Mesenchymal stem cell (in vitro differentiated cells and primary cell): ENCODE measurements around the gene GALNT18.

Source experiments
- DNase-seq: peaks from one replicate; pipeline ENCODE4 v3.0.0-alpha.2; 2013
- H2AFZ ChIP-seq: one replicate; pipeline ENCODE4 v1.6.1; 2013; ENCODE audit warnings: low read depth, mild to moderate bottlenecking, control low read depth, inconsistent platforms, low read length, moderate library complexity
- H2AK5ac ChIP-seq: 2 replicates; pipeline ENCODE4 v1.6.1; 2013; ENCODE audit warnings: low read length, moderate library complexity, mild to moderate bottlenecking, inconsistent platforms; ENCODE audit not compliant: severe bottlenecking
- H2BK120ac ChIP-seq: one replicate; pipeline ENCODE4 v1.6.1; 2013; ENCODE audit warnings: low read depth, mild to moderate bottlenecking, inconsistent platforms, low read length, moderate library complexity
- H2BK12ac ChIP-seq, 2 experiments: one replicate each; pipeline ENCODE4 v1.6.1; 2013; ENCODE audit warnings: inconsistent platforms in 2 of 2, low read length in 2 of 2, mild to moderate bottlenecking in 2 of 2, moderate library complexity in 2 of 2, control low read depth in 1 of 2
- H2BK15ac ChIP-seq: one replicate; pipeline ENCODE4 v1.6.1; 2013; ENCODE audit warnings: mild to moderate bottlenecking, low read depth, inconsistent platforms; ENCODE audit not compliant: poor library complexity, severe bottlenecking
- H2BK5ac ChIP-seq: 2 replicates; pipeline ENCODE4 v1.6.1; 2013; ENCODE audit warnings: low read depth, mild to moderate bottlenecking, low read length, control low read depth, inconsistent platforms; ENCODE audit not compliant: poor library complexity, severe bottlenecking
- H3K14ac ChIP-seq, 2 experiments: one replicate each; pipeline ENCODE4 v1.6.1; 2013; ENCODE audit warnings: inconsistent platforms in 2 of 2, low read length in 2 of 2, control low read depth in 1 of 2, mild to moderate bottlenecking in 1 of 2, moderate library complexity in 1 of 2
- H3K18ac ChIP-seq, 2 experiments: one replicate each; pipeline ENCODE4 v1.6.1; 2013; ENCODE audit warnings: inconsistent platforms in 2 of 2, low read length in 2 of 2, control low read depth in 1 of 2, low read depth in 1 of 2, mild to moderate bottlenecking in 1 of 2
- H3K23ac ChIP-seq, 2 experiments: one replicate each; pipeline ENCODE4 v1.6.1; 2013; ENCODE audit warnings: inconsistent platforms in 2 of 2, low read length in 2 of 2, mild to moderate bottlenecking in 2 of 2, moderate library complexity in 2 of 2, control low read depth in 1 of 2
- H3K27ac ChIP-seq: 2 replicates; pipeline ENCODE4 v1.5.1; 2013; ENCODE audit warnings: mild to moderate bottlenecking, moderate library complexity, low read length, control low read depth, inconsistent platforms; ENCODE audit not compliant: poor library complexity, severe bottlenecking
- H3K27me3 ChIP-seq, 2 experiments: 2 replicates each; pipeline versions ENCODE4 v1.6.1 to v1.7.0; 2013; ENCODE audit warnings: low read length in 2 of 2, mild to moderate bottlenecking in 2 of 2, moderate library complexity in 2 of 2, control low read depth in 1 of 2, inconsistent platforms in 1 of 2; ENCODE audit not compliant: control insufficient read depth in 1 of 2, insufficient read depth in 1 of 2
- H3K36me3 ChIP-seq, 2 experiments: 2 replicates each; pipeline versions ENCODE4 v1.6.1 to v1.7.0; 2013; ENCODE audit warnings: low read length in 2 of 2, control low read depth in 1 of 2, inconsistent platforms in 1 of 2, low read depth in 1 of 2, mild to moderate bottlenecking in 1 of 2; ENCODE audit not compliant: insufficient read depth in 2 of 2, control insufficient read depth in 1 of 2
- H3K4ac ChIP-seq, 2 experiments: one replicate each; pipeline ENCODE4 v1.6.1; 2013; ENCODE audit warnings: inconsistent platforms in 2 of 2, low read length in 2 of 2, mild to moderate bottlenecking in 2 of 2, moderate library complexity in 2 of 2, control low read depth in 1 of 2, low read depth in 1 of 2
- H3K4me1 ChIP-seq: 2 replicates; pipeline ENCODE4 v1.6.1; 2013; ENCODE audit warnings: low read depth, low read length, control low read depth; ENCODE audit not compliant: control insufficient read depth, insufficient read depth
- H3K4me2 ChIP-seq: 2 replicates; pipeline ENCODE4 v1.6.1; 2013; ENCODE audit warnings: low read length, mild to moderate bottlenecking, inconsistent platforms; ENCODE audit not compliant: poor library complexity, severe bottlenecking
- H3K4me3 ChIP-seq, 2 experiments: 2 replicates each; pipeline versions ENCODE4 v1.5.1 to v1.7.0; 2013; ENCODE audit warnings: low read length in 2 of 2, mild to moderate bottlenecking in 2 of 2, control low read depth in 1 of 2, low read depth in 1 of 2; ENCODE audit not compliant: insufficient read depth in 1 of 2
- H3K79me1 ChIP-seq: replicated peaks from 2 replicates; pipeline ENCODE4 v1.6.1; 2013; ENCODE audit warnings: mild to moderate bottlenecking, control low read depth, low read length, inconsistent platforms; ENCODE audit not compliant: poor library complexity, severe bottlenecking
- H3K9ac ChIP-seq: 2 replicates; pipeline ENCODE4 v1.7.0; 2013; ENCODE audit warnings: mild to moderate bottlenecking, low read length, moderate library complexity
- H3K9me3 ChIP-seq: 2 replicates; pipeline ENCODE4 v1.7.0; 2013; ENCODE audit warnings: mild to moderate bottlenecking, low read length; ENCODE audit not compliant: control insufficient read depth
- H4K8ac ChIP-seq: one replicate; pipeline ENCODE4 v1.6.1; 2013; ENCODE audit warnings: inconsistent platforms, mild to moderate bottlenecking, low read length, moderate library complexity
- H4K91ac ChIP-seq: one replicate; pipeline ENCODE4 v1.6.1; 2013; ENCODE audit warnings: mild to moderate bottlenecking, low read length, inconsistent platforms
- WGBS: methylation state at CpG from one replicate; pipeline ENCODE4 v1.1.7; 2013; ENCODE audit warnings: mixed read lengths; 5-methylcytosine and 5-hydroxymethylcytosine counted together

Gene GALNT18

DNA sequence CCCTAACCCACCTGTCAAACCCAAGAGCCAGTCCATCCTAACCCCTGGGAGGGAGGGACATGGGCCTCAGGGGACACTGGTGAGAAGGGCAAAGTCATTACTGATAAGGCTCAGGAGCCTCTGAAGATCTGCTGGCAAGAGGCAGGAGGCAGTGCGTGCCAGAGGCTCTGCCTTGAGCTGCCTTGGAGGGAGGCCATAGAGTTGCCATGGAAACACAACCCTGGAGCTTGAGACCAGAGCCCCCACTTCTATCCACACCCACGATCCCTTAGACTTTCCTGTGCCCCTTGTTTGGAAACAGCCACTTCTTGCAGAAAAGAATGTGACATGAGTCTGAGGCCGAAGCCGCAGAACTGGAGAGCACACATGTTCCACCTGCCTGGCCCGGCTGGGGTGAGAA lies 179.0 kb downstream of the GALNT18 start:
- Histone ChIP-seq H3K4me1 (peaks cover 8% of the 10 kb centered on the region), H3K27me3 (peaks cover 18 to 50% of the 10 kb centered on the region in 2 experiments), H4K8ac (no peak overlapping the region), H2BK12ac (no peak overlapping the region), H2BK5ac (no peak overlapping the region), H3K23ac (no peak overlapping the region), H3K14ac (no peak overlapping the region), H4K91ac (no peak overlapping the region), H3K4me2 (no peak overlapping the region), H3K27ac (no peak overlapping the region), H3K9ac (no peak overlapping the region), H2BK15ac (no peak overlapping the region), H3K4me3 (no peak overlapping the region), H3K9me3 (no peaks in the 10 kb centered on the region), H2BK120ac (no peak overlapping the region), H3K4ac (no peak overlapping the region), H3K79me1 (no peaks in the 10 kb centered on the region), H2AK5ac (no peak overlapping the region), H3K36me3 (no peaks in the 10 kb centered on the region), H2AFZ (no peak overlapping the region), H3K18ac (no peak overlapping the region)
- 89% methylated on average over 5 of the region's 5 CpGs for WGBS
- DNase-seq, result no peak

DNA sequence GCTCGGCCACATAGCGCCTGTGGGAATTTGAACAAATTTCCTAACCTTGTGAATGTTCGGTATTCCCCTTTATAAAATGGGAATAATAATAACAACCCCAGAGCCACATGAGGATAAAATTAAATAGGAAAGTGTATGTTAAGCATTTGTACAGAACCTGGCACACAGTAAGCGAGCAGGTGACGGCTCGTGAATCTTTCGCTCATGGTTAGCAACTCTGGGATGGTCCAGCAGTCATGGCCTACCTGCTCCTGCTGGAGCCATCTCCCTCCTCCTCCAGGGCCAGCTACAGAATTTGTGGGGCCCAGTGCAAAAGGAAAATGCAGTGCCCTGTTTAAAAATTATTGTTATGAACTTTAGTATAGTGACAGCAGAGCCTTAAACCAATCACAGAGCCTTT lies 180.3 kb downstream of the GALNT18 start:
- Histone ChIP-seq H3K79me1 (no peaks in the 10 kb centered on the region), H2AK5ac (no peak overlapping the region), H2BK120ac (no peak overlapping the region), H3K9me3 (no peaks in the 10 kb centered on the region), H3K4me3 (no peak overlapping the region), H3K4me1 (peaks cover 8% of the 10 kb centered on the region), H2BK12ac (no peak overlapping the region), H2BK5ac (no peak overlapping the region), H4K8ac (no peak overlapping the region), H3K4me2 (no peak overlapping the region), H3K27me3 (peaks cover 17 to 51% of the 10 kb centered on the region in 2 experiments), H3K27ac (no peak overlapping the region), H3K9ac (no peak overlapping the region), H3K36me3 (no peaks in the 10 kb centered on the region), H3K18ac (no peak overlapping the region), H3K4ac (no peak overlapping the region), H3K14ac (no peak overlapping the region), H3K23ac (no peak overlapping the region), H4K91ac (no peak overlapping the region), H2BK15ac (no peak overlapping the region), H2AFZ (no peak overlapping the region)
- no peak for DNase-seq
- 98% methylated on average over 6 of the region's 7 CpGs for WGBS

DNA sequence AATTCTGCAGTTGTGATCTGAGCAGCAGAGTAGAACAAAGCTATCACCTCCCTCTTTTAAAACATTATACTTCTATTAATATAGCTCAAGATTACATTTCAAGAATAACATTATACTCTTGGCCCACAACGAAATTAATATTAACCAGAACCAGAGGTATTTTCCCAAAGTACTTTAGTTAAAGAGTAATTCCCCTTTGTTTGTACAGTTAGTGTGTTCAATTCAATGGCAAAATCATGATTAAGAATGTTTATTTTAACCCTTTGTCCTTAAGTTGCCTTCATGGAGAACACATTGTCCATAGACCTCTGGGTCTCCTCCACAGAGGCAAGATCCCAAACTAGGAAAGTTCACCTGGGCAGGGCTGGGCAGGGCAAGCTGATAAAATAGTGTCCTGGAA lies 180.7 kb downstream of the GALNT18 start:
- Histone ChIP-seq H4K8ac (no peak overlapping the region), H3K4me1 (peaks cover 8% of the 10 kb centered on the region), H3K4me2 (no peak overlapping the region), H2BK15ac (no peak overlapping the region), H2AK5ac (no peak overlapping the region), H2BK5ac (no peak overlapping the region), H2AFZ (no peak overlapping the region), H3K27ac (no peak overlapping the region), H2BK120ac (no peak overlapping the region), H3K79me1 (no peaks in the 10 kb centered on the region), H3K23ac (no peak overlapping the region), H3K4ac (no peak overlapping the region), H3K14ac (no peak overlapping the region), H3K27me3 (peaks cover 13 to 51% of the 10 kb centered on the region in 2 experiments), H3K36me3 (no peaks in the 10 kb centered on the region), H3K18ac (no peak overlapping the region), H3K9me3 (no peaks in the 10 kb centered on the region), H2BK12ac (no peak overlapping the region), H3K9ac (no peak overlapping the region), H3K4me3 (no peak overlapping the region), H4K91ac (no peak overlapping the region)
- WGBS, result 80% methylated on average over 1 of the region's 1 CpG
- DNase-seq, result no peak

DNA sequence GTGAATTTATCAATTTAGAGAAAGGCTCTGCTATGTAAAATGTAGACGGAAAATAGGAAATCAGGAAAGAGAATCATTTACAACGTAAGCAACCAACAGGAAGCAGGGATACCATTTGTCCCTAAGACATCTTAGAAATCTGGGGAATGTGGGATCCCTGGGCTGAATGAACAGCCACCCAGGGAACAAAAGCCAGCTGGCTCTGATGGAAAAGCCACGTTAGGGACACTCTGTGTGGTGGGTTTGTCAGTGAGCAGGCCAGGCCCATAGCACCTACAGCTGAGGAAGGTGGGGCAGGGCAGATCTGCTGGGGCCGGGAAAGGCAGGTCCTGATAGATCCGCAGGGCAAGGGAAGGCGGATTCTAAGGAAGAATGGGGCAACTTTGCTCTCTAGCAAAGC lies 181.7 kb downstream of the GALNT18 start:
- Histone ChIP-seq H3K4ac (no peak overlapping the region), H2BK5ac (no peak overlapping the region), H3K18ac (no peak overlapping the region), H3K36me3 (no peaks in the 10 kb centered on the region), H2AFZ (no peak overlapping the region), H3K27ac (no peak overlapping the region), H3K4me1 (peaks cover 8% of the 10 kb centered on the region), H3K14ac (no peak overlapping the region), H2AK5ac (no peak overlapping the region), H3K9ac (no peak overlapping the region), H2BK12ac (no peak overlapping the region), H3K4me2 (no peak overlapping the region), H3K27me3 (peaks cover 18 to 51% of the 10 kb centered on the region in 2 experiments), H3K23ac (no peak overlapping the region), H3K79me1 (no peaks in the 10 kb centered on the region), H4K91ac (no peak overlapping the region), H2BK15ac (no peak overlapping the region), H4K8ac (no peak overlapping the region), H3K4me3 (no peak overlapping the region), H2BK120ac (no peak overlapping the region), H3K9me3 (no peaks in the 10 kb centered on the region)
- DNase-seq, result no peak
- WGBS, result 74% methylated on average over 6 of the region's 6 CpGs
